CD4-positive, CD25-positive, alpha-beta regulatory T cell (primary cell): ENCODE results near the gene CCAR1. TPM values are rescaled to one million over a fixed set of nuclear protein-coding genes. Genes with fewer than 3 reads are reported as not detected.
"Not testable (repeated sequence)": the region's sequence is repeated elsewhere in the genome, so short reads cannot be mapped to it uniquely, and the experiment has no call there.

Experiments
- ATAC-seq, 2 donors: fragments of 150-1000 bp; cut with Tn5 transposase; one replicate each; pipeline ENCODE4 v1.10.0; 2021; ENCODE audit warnings: low read depth in 2 of 2, moderate number of reproducible peaks in 2 of 2, moderate library complexity in 1 of 2
- DNase-seq, 3 donors: peaks; one replicate each; pipeline versions ENCODE4 v3.0.0 to v3.0.0-alpha.2; 2012 to 2022; ENCODE audit warnings: mixed read lengths in 1 of 3
- H3K27ac ChIP-seq: one replicate; pipeline ENCODE4 v1.7.0; 2013; ENCODE audit warnings: mild to moderate bottlenecking, low read length; ENCODE audit not compliant: insufficient read depth, poor library complexity, severe bottlenecking
- H3K27me3 ChIP-seq: one replicate; pipeline ENCODE4 v1.7.0; 2013; ENCODE audit warnings: low read length; ENCODE audit not compliant: control insufficient read depth, insufficient read depth
- H3K36me3 ChIP-seq: one replicate; pipeline ENCODE4 v1.7.0; 2013; ENCODE audit warnings: mild to moderate bottlenecking, low read length, moderate library complexity; ENCODE audit not compliant: control insufficient read depth, insufficient read depth
- H3K4me1 ChIP-seq: 2 replicates; pipeline ENCODE4 v1.7.0; 2013; ENCODE audit warnings: mild to moderate bottlenecking, low read length; ENCODE audit not compliant: insufficient read depth, control insufficient read depth, poor library complexity, severe bottlenecking
- H3K4me3 ChIP-seq: one replicate; pipeline ENCODE4 v1.7.0; 2013; ENCODE audit warnings: low read depth, mild to moderate bottlenecking, low read length, moderate library complexity
- H3K9me3 ChIP-seq, 2 experiments: 1 replicate in 1 of 2; 2 replicates in 1 of 2; pipeline ENCODE4 v1.7.0; 2013; ENCODE audit warnings: low read length in 2 of 2, mild to moderate bottlenecking in 1 of 2, moderate library complexity in 1 of 2; ENCODE audit not compliant: control insufficient read depth in 2 of 2
- H3K27ac Mint-ChIP-seq, 3 donors: one replicate each; pipeline ENCODE4 v1.8.0; 2020 to 2022; ENCODE audit warnings: mild to moderate bottlenecking in 3 of 3, mixed read lengths in 3 of 3, moderate library complexity in 2 of 3
- H3K27me3 Mint-ChIP-seq: one replicate; pipeline ENCODE4 v1.8.0; 2022; ENCODE audit warnings: mild to moderate bottlenecking, mixed read lengths
- H3K36me3 Mint-ChIP-seq: one replicate; pipeline ENCODE4 v1.8.0; 2020; ENCODE audit warnings: mixed read lengths
- H3K4me1 Mint-ChIP-seq, 4 donors: one replicate each; pipeline ENCODE4 v1.8.0; 2020 to 2022; ENCODE audit warnings: mixed read lengths in 4 of 4, mild to moderate bottlenecking in 1 of 4
- H3K4me3 Mint-ChIP-seq, 4 donors: one replicate each; pipeline ENCODE4 v1.8.0; 2020 to 2022; ENCODE audit warnings: mild to moderate bottlenecking in 4 of 4, mixed read lengths in 4 of 4, moderate library complexity in 3 of 4
- H3K9me3 Mint-ChIP-seq, 7 donors: one replicate each; pipeline ENCODE4 v1.8.0; 2020 to 2022; ENCODE audit warnings: mixed read lengths in 7 of 7, mild to moderate bottlenecking in 3 of 7, moderate library complexity in 2 of 7
- polyA plus RNA-seq, 4 donors: library from polyadenylated mRNA; unstranded; fragments of 300-500 nt; fragmentation: Illumina TruSeq; gene quantifications; one replicate each; pipeline ENCODE4 v1.2.3, GENCODE V29; 2021
- total RNA-seq: library from RNA; stranded (reverse); gene quantifications from one replicate; pipeline ENCODE4 v1.2.3, GENCODE V29; 2022

The CCAR1 gene
- total and polyA plus RNA-seq, 5 donors from 2014 or later: 24.0 to 86.6 (median 32.7) TPM

- not testable (repeated sequence) for H3K4me1 ChIP-seq, H3K27me3 ChIP-seq, H3K27me3 Mint-ChIP-seq, DNase-seq, H3K9me3 Mint-ChIP-seq, H3K27ac ChIP-seq, ATAC-seq, H3K4me3 Mint-ChIP-seq, H3K4me3 ChIP-seq, H3K9me3 ChIP-seq
- H3K36me3 Mint-ChIP-seq: peaks cover 26% of the 10 kb centered on the region
- H3K4me1 Mint-ChIP-seq: peaks cover 5 to 18% (median 16%) of the 10 kb centered on the region in 4 donors
- H3K27ac Mint-ChIP-seq: peak overlapping the region; percentile 9 to 37 (median 26)
- peaks cover 80% of the 10 kb centered on the region for H3K36me3 ChIP-seq
Measured at GRCh38 chr10:68735739-68736138, 14.7 kb downstream of the CCAR1 start.

- H3K36me3 ChIP-seq: peaks cover 82% of the 10 kb centered on the region
- not testable (repeated sequence) for H3K27me3 ChIP-seq, H3K4me3 Mint-ChIP-seq, H3K4me3 ChIP-seq, ATAC-seq, H3K9me3 ChIP-seq, H3K27me3 Mint-ChIP-seq, H3K9me3 Mint-ChIP-seq, H3K27ac Mint-ChIP-seq, H3K27ac ChIP-seq, H3K4me1 ChIP-seq, DNase-seq
- H3K4me1 Mint-ChIP-seq: peaks cover 0 to 15% (median 8%) of the 10 kb centered on the region in 4 donors
- H3K36me3 Mint-ChIP-seq: peaks cover 21% of the 10 kb centered on the region
Measured at GRCh38 chr10:68740676-68741075, 19.6 kb downstream of the CCAR1 start.

DNA sequence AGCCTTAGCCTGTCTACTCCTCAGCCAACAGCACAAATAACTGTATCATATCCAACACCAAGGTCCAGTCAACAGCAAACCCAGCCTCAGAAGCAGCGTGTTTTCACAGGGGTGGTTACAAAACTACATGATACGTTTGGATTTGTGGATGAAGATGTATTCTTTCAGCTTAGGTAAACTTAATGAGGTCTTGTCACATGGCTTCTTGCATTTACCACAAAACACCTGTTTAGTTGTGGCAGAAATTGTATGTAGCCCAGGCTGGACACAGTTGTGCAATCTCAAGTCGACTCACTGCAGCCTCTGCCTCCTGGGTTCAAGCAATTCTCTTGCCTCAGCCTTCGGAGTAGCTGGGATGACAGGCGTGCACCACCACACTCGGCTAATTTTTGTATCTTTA, 21.4 kb downstream of the CCAR1 start:
- peaks cover 77% of the 10 kb centered on the region for H3K36me3 ChIP-seq
- ATAC-seq (no peak), DNase-seq (no peak)
- H3K36me3 Mint-ChIP-seq: peaks cover 15% of the 10 kb centered on the region
- no peak overlapping the region for H3K4me3 ChIP-seq
- H3K9me3 Mint-ChIP-seq: no peaks in the 10 kb centered on the region
- H3K9me3 ChIP-seq: no peaks in the 10 kb centered on the region
- no peaks in the 10 kb centered on the region for H3K27me3 Mint-ChIP-seq
- no peak overlapping the region for H3K4me3 Mint-ChIP-seq
- no peak overlapping the region for H3K27ac ChIP-seq
- H3K27me3 ChIP-seq: no peaks in the 10 kb centered on the region
- H3K27ac Mint-ChIP-seq: no peak overlapping the region
- peaks cover 0 to 8% (median 6%) of the 10 kb centered on the region in 4 donors for H3K4me1 Mint-ChIP-seq
- H3K4me1 ChIP-seq: no peaks in the 10 kb centered on the region

DNA sequence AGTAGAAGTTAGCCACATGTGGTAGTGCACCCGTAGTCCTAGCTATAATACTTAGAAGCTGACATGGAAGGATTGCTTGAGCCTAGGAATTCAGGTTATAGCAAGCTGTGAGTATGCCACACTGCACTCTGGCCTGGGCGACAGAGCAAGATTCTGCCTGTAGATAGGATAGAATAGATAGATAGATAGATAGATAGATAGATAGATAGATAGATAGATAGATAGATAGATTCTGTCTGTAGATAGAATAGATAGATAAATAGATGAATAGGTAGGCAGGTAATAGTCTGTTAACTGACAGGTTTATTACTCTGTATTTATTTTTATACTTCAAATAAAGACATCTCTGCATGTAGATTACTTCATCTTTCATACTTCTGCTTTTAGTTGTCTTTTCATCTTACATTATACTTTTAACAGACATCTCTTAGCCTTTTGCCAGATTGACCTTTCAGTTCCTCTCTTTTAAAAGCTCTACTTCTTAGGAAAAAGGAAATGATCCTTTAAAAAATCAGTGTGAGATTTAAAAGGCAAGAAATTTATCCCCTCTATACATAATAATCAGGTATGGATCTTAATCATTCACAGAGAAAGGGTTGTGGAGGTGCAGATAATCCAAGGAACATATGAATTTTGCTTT, 31.8 kb downstream of the CCAR1 start:
- Mint-ChIP-seq H3K27me3 (no peaks in the 10 kb centered on the region), H3K4me3 (no peak overlapping the region), H3K9me3 (no peaks in the 10 kb centered on the region), H3K27ac (no peak overlapping the region), H3K36me3 (peaks cover 42% of the 10 kb centered on the region), H3K4me1 (peaks cover 0 to 12% (median 2%) of the 10 kb centered on the region in 4 donors)
- no peak for ATAC-seq
- DNase-seq: no peak
- H3K4me3 ChIP-seq: no peak overlapping the region
- no peaks in the 10 kb centered on the region for H3K9me3 ChIP-seq
- no peaks in the 10 kb centered on the region for H3K27me3 ChIP-seq
- H3K4me1 ChIP-seq: no peaks in the 10 kb centered on the region
- H3K36me3 ChIP-seq: peaks cover 94% of the 10 kb centered on the region
- H3K27ac ChIP-seq: no peak overlapping the region

DNA sequence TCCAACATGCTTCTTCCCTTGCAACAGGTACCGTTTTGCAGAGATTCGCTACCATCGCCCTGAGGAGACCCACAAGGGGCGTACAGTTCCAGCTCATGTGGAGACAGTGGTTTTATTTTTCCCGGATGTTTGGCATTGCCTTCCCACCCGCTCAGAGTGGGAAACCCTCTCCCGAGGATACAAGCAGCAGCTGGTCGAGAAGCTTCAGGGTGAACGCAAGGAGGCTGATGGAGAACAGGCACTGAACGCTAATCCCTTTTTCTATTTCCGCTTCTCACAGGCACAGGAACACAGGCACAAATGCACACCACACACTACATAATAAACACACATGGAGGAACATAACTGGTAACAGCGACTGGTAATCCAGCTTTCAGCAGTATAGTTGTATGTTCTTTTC, 35.2 kb downstream of the CCAR1 start:
- H3K27me3 Mint-ChIP-seq: no peaks in the 10 kb centered on the region
- peaks cover 35% of the 10 kb centered on the region for H3K36me3 Mint-ChIP-seq

DNA sequence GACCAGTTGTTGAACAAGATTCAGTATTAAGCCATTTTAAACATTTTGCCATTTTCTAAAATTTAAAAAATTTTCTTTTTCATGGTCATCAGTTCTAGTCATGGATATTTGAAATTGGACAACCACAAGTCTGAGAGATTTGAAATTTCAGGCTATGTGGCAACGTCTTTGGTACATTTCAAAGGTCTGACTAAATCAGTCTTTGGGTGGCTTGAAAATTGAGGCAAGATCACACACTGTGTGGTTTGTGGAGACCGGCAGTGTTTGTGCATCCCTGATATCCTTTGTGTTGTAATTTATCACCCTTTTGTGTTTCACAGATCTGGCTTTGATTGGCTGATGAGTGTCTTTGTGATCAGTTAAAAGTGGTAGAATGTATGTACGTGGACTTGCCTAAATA, 35.7 kb downstream of the CCAR1 start:
- peaks cover 90% of the 10 kb centered on the region for H3K36me3 ChIP-seq
- H3K9me3 ChIP-seq: no peaks in the 10 kb centered on the region
- H3K27ac ChIP-seq: no peak overlapping the region
- no peaks in the 10 kb centered on the region for H3K27me3 ChIP-seq
- H3K4me3 ChIP-seq: no peak overlapping the region
- H3K36me3 Mint-ChIP-seq: peaks cover 35% of the 10 kb centered on the region
- no peak overlapping the region for H3K27ac Mint-ChIP-seq
- peaks cover 0 to 16% (median 3%) of the 10 kb centered on the region in 4 donors for H3K4me1 Mint-ChIP-seq
- DNase-seq (no peak), ATAC-seq (no peak)
- no peaks in the 10 kb centered on the region for H3K4me1 ChIP-seq
- no peaks in the 10 kb centered on the region for H3K9me3 Mint-ChIP-seq
- no peaks in the 10 kb centered on the region for H3K27me3 Mint-ChIP-seq
- H3K4me3 Mint-ChIP-seq: no peak overlapping the region

More for the DNA sequence above, 35.2 kb downstream of the CCAR1 start:
- no peak overlapping the region for H3K27ac ChIP-seq
- H3K9me3 Mint-ChIP-seq: no peaks in the 10 kb centered on the region
- H3K4me1 Mint-ChIP-seq: peaks cover 0 to 16% (median 3%) of the 10 kb centered on the region in 4 donors
- DNase-seq (no peak), ATAC-seq (no peak)
- H3K4me3 ChIP-seq: no peak overlapping the region
- no peaks in the 10 kb centered on the region for H3K4me1 ChIP-seq
- no peaks in the 10 kb centered on the region for H3K9me3 ChIP-seq
- no peak overlapping the region for H3K27ac Mint-ChIP-seq
- no peaks in the 10 kb centered on the region for H3K27me3 ChIP-seq
- H3K4me3 Mint-ChIP-seq: no peak overlapping the region
- H3K36me3 ChIP-seq: peaks cover 91% of the 10 kb centered on the region

DNA sequence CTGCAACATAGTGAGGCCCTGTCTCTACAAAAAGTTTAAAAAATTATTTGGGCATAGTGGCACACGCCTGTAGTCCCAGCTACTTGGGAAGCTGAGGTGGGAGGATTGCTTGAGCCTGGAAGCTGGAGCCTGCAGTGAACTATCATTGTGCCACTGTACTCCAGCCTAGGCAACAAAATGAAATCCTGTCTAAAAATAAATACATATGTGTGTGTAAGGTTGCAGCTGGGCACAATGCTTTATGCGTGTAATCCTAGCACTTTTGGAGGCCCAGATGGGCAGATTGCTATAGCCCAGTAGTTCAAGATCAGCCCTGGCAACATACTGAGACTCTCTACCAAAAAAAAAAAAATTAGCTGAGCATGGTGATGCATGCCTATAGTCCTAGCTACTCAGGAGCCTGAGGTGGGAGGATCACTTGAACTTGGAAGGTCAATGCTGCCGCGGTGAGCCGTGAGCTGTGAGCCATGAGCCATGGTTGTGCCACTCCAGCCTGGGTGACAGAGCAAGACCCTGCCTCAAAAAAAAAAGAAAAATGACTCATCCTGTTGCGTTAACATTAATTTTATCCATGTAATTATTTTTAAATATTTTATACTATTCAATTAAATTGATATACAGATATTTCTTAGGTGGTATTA, 38.3 kb downstream of the CCAR1 start:
- Histone ChIP-seq H3K36me3 (peaks cover 87% of the 10 kb centered on the region), H3K4me3 (no peak overlapping the region), H3K27ac (no peak overlapping the region), H3K4me1 (no peaks in the 10 kb centered on the region), H3K9me3 (no peaks in the 10 kb centered on the region), H3K27me3 (no peaks in the 10 kb centered on the region)
- Mint-ChIP-seq H3K4me1 (peaks cover 0 to 15% (median 9%) of the 10 kb centered on the region in 4 donors), H3K27ac (no peak overlapping the region), H3K4me3 (no peak overlapping the region), H3K27me3 (no peaks in the 10 kb centered on the region), H3K36me3 (peaks cover 37% of the 10 kb centered on the region), H3K9me3 (no peaks in the 10 kb centered on the region)
- DNase-seq: no peak
- no peak for ATAC-seq

- H3K4me1 ChIP-seq: no peaks in the 10 kb centered on the region
- Mint-ChIP-seq H3K27me3 (no peaks in the 10 kb centered on the region), H3K27ac (no peak overlapping the region), H3K4me3 (no peak overlapping the region), H3K4me1 (peaks cover 1 to 21% (median 13%) of the 10 kb centered on the region in 4 donors), H3K9me3 (no peaks in the 10 kb centered on the region), H3K36me3 (peaks cover 41% of the 10 kb centered on the region)
- DNase-seq: no peak
- H3K36me3 ChIP-seq: peaks cover 87% of the 10 kb centered on the region
- no peak overlapping the region for H3K4me3 ChIP-seq
- H3K27ac ChIP-seq: no peak overlapping the region
- no peaks in the 10 kb centered on the region for H3K9me3 ChIP-seq
- ATAC-seq: no peak
- no peaks in the 10 kb centered on the region for H3K27me3 ChIP-seq
Measured at GRCh38 chr10:68759967-68760366, 38.9 kb downstream of the CCAR1 start.
